Mesenchymal stem cell (in vitro differentiated cells and primary cell): ENCODE measurements around the gene TRNT1.

Experiments
- DNase-seq: peaks from one replicate; pipeline ENCODE4 v3.0.0-alpha.2; 2013
- H2AFZ ChIP-seq: one replicate; pipeline ENCODE4 v1.6.1; 2013; ENCODE audit warnings: low read depth, mild to moderate bottlenecking, control low read depth, inconsistent platforms, low read length, moderate library complexity
- H2AK5ac ChIP-seq: 2 replicates; pipeline ENCODE4 v1.6.1; 2013; ENCODE audit warnings: low read length, moderate library complexity, mild to moderate bottlenecking, inconsistent platforms; ENCODE audit not compliant: severe bottlenecking
- H2BK120ac ChIP-seq: one replicate; pipeline ENCODE4 v1.6.1; 2013; ENCODE audit warnings: low read depth, mild to moderate bottlenecking, inconsistent platforms, low read length, moderate library complexity
- H2BK12ac ChIP-seq, 2 experiments: one replicate each; pipeline ENCODE4 v1.6.1; 2013; ENCODE audit warnings: inconsistent platforms in 2 of 2, low read length in 2 of 2, mild to moderate bottlenecking in 2 of 2, moderate library complexity in 2 of 2, control low read depth in 1 of 2
- H2BK15ac ChIP-seq: one replicate; pipeline ENCODE4 v1.6.1; 2013; ENCODE audit warnings: mild to moderate bottlenecking, low read depth, inconsistent platforms; ENCODE audit not compliant: poor library complexity, severe bottlenecking
- H2BK5ac ChIP-seq: 2 replicates; pipeline ENCODE4 v1.6.1; 2013; ENCODE audit warnings: low read depth, mild to moderate bottlenecking, low read length, control low read depth, inconsistent platforms; ENCODE audit not compliant: poor library complexity, severe bottlenecking
- H3K14ac ChIP-seq, 2 experiments: one replicate each; pipeline ENCODE4 v1.6.1; 2013; ENCODE audit warnings: inconsistent platforms in 2 of 2, low read length in 2 of 2, control low read depth in 1 of 2, mild to moderate bottlenecking in 1 of 2, moderate library complexity in 1 of 2
- H3K18ac ChIP-seq, 2 experiments: one replicate each; pipeline ENCODE4 v1.6.1; 2013; ENCODE audit warnings: inconsistent platforms in 2 of 2, low read length in 2 of 2, control low read depth in 1 of 2, low read depth in 1 of 2, mild to moderate bottlenecking in 1 of 2
- H3K23ac ChIP-seq, 2 experiments: one replicate each; pipeline ENCODE4 v1.6.1; 2013; ENCODE audit warnings: inconsistent platforms in 2 of 2, low read length in 2 of 2, mild to moderate bottlenecking in 2 of 2, moderate library complexity in 2 of 2, control low read depth in 1 of 2
- H3K27ac ChIP-seq: 2 replicates; pipeline ENCODE4 v1.5.1; 2013; ENCODE audit warnings: mild to moderate bottlenecking, moderate library complexity, low read length, control low read depth, inconsistent platforms; ENCODE audit not compliant: poor library complexity, severe bottlenecking
- H3K27me3 ChIP-seq, 2 experiments: 2 replicates each; pipeline versions ENCODE4 v1.6.1 to v1.7.0; 2013; ENCODE audit warnings: low read length in 2 of 2, mild to moderate bottlenecking in 2 of 2, moderate library complexity in 2 of 2, control low read depth in 1 of 2, inconsistent platforms in 1 of 2; ENCODE audit not compliant: control insufficient read depth in 1 of 2, insufficient read depth in 1 of 2
- H3K36me3 ChIP-seq, 2 experiments: 2 replicates each; pipeline versions ENCODE4 v1.6.1 to v1.7.0; 2013; ENCODE audit warnings: low read length in 2 of 2, control low read depth in 1 of 2, inconsistent platforms in 1 of 2, low read depth in 1 of 2, mild to moderate bottlenecking in 1 of 2; ENCODE audit not compliant: insufficient read depth in 2 of 2, control insufficient read depth in 1 of 2
- H3K4ac ChIP-seq, 2 experiments: one replicate each; pipeline ENCODE4 v1.6.1; 2013; ENCODE audit warnings: inconsistent platforms in 2 of 2, low read length in 2 of 2, mild to moderate bottlenecking in 2 of 2, moderate library complexity in 2 of 2, control low read depth in 1 of 2, low read depth in 1 of 2
- H3K4me1 ChIP-seq: 2 replicates; pipeline ENCODE4 v1.6.1; 2013; ENCODE audit warnings: low read depth, low read length, control low read depth; ENCODE audit not compliant: control insufficient read depth, insufficient read depth
- H3K4me2 ChIP-seq: 2 replicates; pipeline ENCODE4 v1.6.1; 2013; ENCODE audit warnings: low read length, mild to moderate bottlenecking, inconsistent platforms; ENCODE audit not compliant: poor library complexity, severe bottlenecking
- H3K4me3 ChIP-seq, 2 experiments: 2 replicates each; pipeline versions ENCODE4 v1.5.1 to v1.7.0; 2013; ENCODE audit warnings: low read length in 2 of 2, mild to moderate bottlenecking in 2 of 2, control low read depth in 1 of 2, low read depth in 1 of 2; ENCODE audit not compliant: insufficient read depth in 1 of 2
- H3K79me1 ChIP-seq: replicated peaks from 2 replicates; pipeline ENCODE4 v1.6.1; 2013; ENCODE audit warnings: mild to moderate bottlenecking, control low read depth, low read length, inconsistent platforms; ENCODE audit not compliant: poor library complexity, severe bottlenecking
- H3K9ac ChIP-seq: 2 replicates; pipeline ENCODE4 v1.7.0; 2013; ENCODE audit warnings: mild to moderate bottlenecking, low read length, moderate library complexity
- H3K9me3 ChIP-seq: 2 replicates; pipeline ENCODE4 v1.7.0; 2013; ENCODE audit warnings: mild to moderate bottlenecking, low read length; ENCODE audit not compliant: control insufficient read depth
- H4K8ac ChIP-seq: one replicate; pipeline ENCODE4 v1.6.1; 2013; ENCODE audit warnings: inconsistent platforms, mild to moderate bottlenecking, low read length, moderate library complexity
- H4K91ac ChIP-seq: one replicate; pipeline ENCODE4 v1.6.1; 2013; ENCODE audit warnings: mild to moderate bottlenecking, low read length, inconsistent platforms
- WGBS: methylation state at CpG from one replicate; pipeline ENCODE4 v1.1.7; 2013; ENCODE audit warnings: mixed read lengths; 5-methylcytosine and 5-hydroxymethylcytosine counted together

The TRNT1 gene

GRCh38 chr3:3160826-3161225 is 34.1 kb downstream of the TRNT1 start:
- WGBS = no CpG with 5 or more reads among the region's 2 CpGs
- no peak overlapping the region for H3K14ac ChIP-seq

GRCh38 chr3:3165241-3165640 is 38.5 kb downstream of the TRNT1 start:
- H3K4me2 ChIP-seq = no peak overlapping the region
- no peaks in the 10 kb centered on the region for H3K4me1 ChIP-seq
- H2AFZ ChIP-seq = no peak overlapping the region
- H2BK5ac ChIP-seq = no peak overlapping the region
- no peak overlapping the region for H2BK12ac ChIP-seq
- H3K14ac ChIP-seq = no peak overlapping the region
- no peak overlapping the region for H3K18ac ChIP-seq
- no peak overlapping the region for H4K91ac ChIP-seq
- peaks cover 4 to 95% of the 10 kb centered on the region in 2 experiments for H3K36me3 ChIP-seq
- no peak overlapping the region for H2AK5ac ChIP-seq
- no peak overlapping the region for H3K27ac ChIP-seq
- no peak overlapping the region for H2BK15ac ChIP-seq
- WGBS = 67% methylated on average over 3 of the region's 3 CpGs
- no peak overlapping the region for H3K4me3 ChIP-seq
- peaks cover 3% of the 10 kb centered on the region for H3K79me1 ChIP-seq
- no peak overlapping the region for H3K23ac ChIP-seq
- no peak overlapping the region for H3K4ac ChIP-seq
- H3K9me3 ChIP-seq = peaks cover 11% of the 10 kb centered on the region
- no peak for DNase-seq
- H3K9ac ChIP-seq = no peak overlapping the region
- no peak overlapping the region for H2BK120ac ChIP-seq
- no peaks in the 10 kb centered on the region for H3K27me3 ChIP-seq
- H4K8ac ChIP-seq = no peak overlapping the region

More at GRCh38 chr3:3160826-3161225, 34.1 kb downstream of the TRNT1 start:
- Histone ChIP-seq H2BK12ac (no peak overlapping the region), H3K4ac (no peak overlapping the region), H3K79me1 (peaks cover 5% of the 10 kb centered on the region), H3K4me1 (no peaks in the 10 kb centered on the region), H3K23ac (no peak overlapping the region), H3K4me2 (no peak overlapping the region), H2AFZ (no peak overlapping the region), H3K18ac (no peak overlapping the region), H3K9ac (no peak overlapping the region), H3K36me3 (peaks cover 0 to 94% of the 10 kb centered on the region in 2 experiments), H4K8ac (no peak overlapping the region), H3K27me3 (no peaks in the 10 kb centered on the region), H4K91ac (no peak overlapping the region), H2BK120ac (no peak overlapping the region), H2AK5ac (no peak overlapping the region), H2BK5ac (no peak overlapping the region), H3K9me3 (peaks cover 11% of the 10 kb centered on the region), H3K27ac (no peak overlapping the region), H3K4me3 (no peak overlapping the region), H2BK15ac (no peak overlapping the region)
- DNase-seq = no peak

- DNase-seq = no peak
- no peak overlapping the region for H3K4ac ChIP-seq
- H2BK15ac ChIP-seq = no peak overlapping the region
- no peak overlapping the region for H4K91ac ChIP-seq
- peaks cover 4% of the 10 kb centered on the region for H3K79me1 ChIP-seq
- H3K27me3 ChIP-seq = no peaks in the 10 kb centered on the region
- no peak overlapping the region for H2BK120ac ChIP-seq
- no peak overlapping the region for H3K9ac ChIP-seq
- peaks cover 11% of the 10 kb centered on the region for H3K9me3 ChIP-seq
- H2AFZ ChIP-seq = no peak overlapping the region
- WGBS = over 99% methylated on average over 3 of the region's 3 CpGs
- H3K4me2 ChIP-seq = no peak overlapping the region
- H2BK5ac ChIP-seq = no peak overlapping the region
- H3K14ac ChIP-seq = no peak overlapping the region
- H2AK5ac ChIP-seq = no peak overlapping the region
- no peak overlapping the region for H3K23ac ChIP-seq
- H2BK12ac ChIP-seq = no peak overlapping the region
- no peak overlapping the region for H3K18ac ChIP-seq
- H3K27ac ChIP-seq = no peak overlapping the region
- H3K4me1 ChIP-seq = no peaks in the 10 kb centered on the region
- H3K36me3 ChIP-seq = peaks cover 4 to 97% of the 10 kb centered on the region in 2 experiments
- no peak overlapping the region for H4K8ac ChIP-seq
- H3K4me3 ChIP-seq = no peak overlapping the region
These were observed 38.9 kb downstream of the TRNT1 start for GRCh38 chr3:3165650-3166049.

GRCh38 chr3:3170998-3171397 is 44.3 kb downstream of the TRNT1 start:
- Histone ChIP-seq H3K4me1 (no peaks in the 10 kb centered on the region), H3K14ac (no peak overlapping the region), H3K79me1 (peaks cover 8% of the 10 kb centered on the region), H2BK12ac (no peak overlapping the region), H3K36me3 (peaks cover 18 to 92% of the 10 kb centered on the region in 2 experiments), H2BK120ac (no peak overlapping the region), H3K9ac (no peak overlapping the region), H3K9me3 (no peaks in the 10 kb centered on the region), H3K27ac (no peak overlapping the region), H3K4ac (no peak overlapping the region), H4K91ac (no peak overlapping the region), H3K4me2 (no peak overlapping the region), H2AFZ (no peak overlapping the region), H2BK5ac (no peak overlapping the region), H4K8ac (no peak overlapping the region), H2AK5ac (no peak overlapping the region), H3K4me3 (no peak overlapping the region), H3K18ac (no peak overlapping the region), H3K23ac (no peak overlapping the region), H2BK15ac (no peak overlapping the region), H3K27me3 (no peaks in the 10 kb centered on the region)
- DNase-seq = peak; percentile 40
- WGBS = 82% methylated on average over 5 of the region's 5 CpGs
